Upper lobe of left lung (tissue), 4 donors: ENCODE data around the gene PLTP.

Experiments used
- POLR2AphosphoS5 ChIP-seq, 2 donors: sonication (generic); formaldehyde crosslinking; IDR thresholded peaks; one replicate each; pipeline ENCODE4 v1.5.1; 2017; ENCODE audit warnings: antibody characterized with exemption in 2 of 2
- TF ChIP-seq, protein P1 (sequence below), 6 experiments: fragments of 450-650 bp in 4 of 6; fragments of 200-600 bp in 2 of 6; sonication (generic) in 2 of 6; IDR thresholded peaks; one replicate each; pipeline ENCODE4 v1.5.1; 2016 to 2019; ENCODE audit warnings: antibody characterized with exemption in 6 of 6

DNA sequence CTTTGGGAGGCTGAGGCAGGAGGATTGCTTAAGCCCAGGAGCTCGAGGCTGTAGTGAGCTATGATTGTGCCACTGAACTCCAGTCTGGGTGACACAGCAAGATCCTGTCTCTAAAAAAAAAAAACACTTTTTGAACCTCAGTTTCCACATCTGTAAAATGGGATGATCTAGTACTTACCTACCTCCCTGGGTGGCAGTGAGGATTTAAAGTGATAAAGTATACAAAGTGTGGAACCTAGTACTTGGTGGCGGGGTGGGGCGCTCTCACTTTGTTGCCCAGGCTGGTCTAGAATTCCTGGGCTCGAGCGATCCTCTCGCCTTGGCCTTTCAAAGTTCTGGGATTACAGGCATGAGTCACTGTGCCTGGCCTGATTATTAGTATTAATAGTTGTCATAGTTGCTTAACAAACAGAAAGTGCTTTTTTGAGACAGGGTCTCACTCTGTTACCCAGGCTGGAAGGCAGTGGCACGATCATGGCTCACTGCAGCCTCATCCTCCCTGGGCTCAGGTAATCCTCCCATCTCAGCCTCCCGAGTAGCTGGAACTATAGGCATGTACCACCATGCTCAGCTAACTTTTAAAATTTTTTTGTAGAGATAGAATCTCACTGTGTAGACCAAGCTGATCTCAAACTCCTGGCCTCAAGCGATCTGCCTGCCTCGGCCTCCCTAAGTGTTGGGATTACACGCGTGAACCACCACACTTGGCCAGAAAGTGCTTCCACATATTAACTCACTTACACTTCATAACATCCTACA lies 7.0 kb upstream of the PLTP start:
- TF ChIP-seq, protein P1, sequence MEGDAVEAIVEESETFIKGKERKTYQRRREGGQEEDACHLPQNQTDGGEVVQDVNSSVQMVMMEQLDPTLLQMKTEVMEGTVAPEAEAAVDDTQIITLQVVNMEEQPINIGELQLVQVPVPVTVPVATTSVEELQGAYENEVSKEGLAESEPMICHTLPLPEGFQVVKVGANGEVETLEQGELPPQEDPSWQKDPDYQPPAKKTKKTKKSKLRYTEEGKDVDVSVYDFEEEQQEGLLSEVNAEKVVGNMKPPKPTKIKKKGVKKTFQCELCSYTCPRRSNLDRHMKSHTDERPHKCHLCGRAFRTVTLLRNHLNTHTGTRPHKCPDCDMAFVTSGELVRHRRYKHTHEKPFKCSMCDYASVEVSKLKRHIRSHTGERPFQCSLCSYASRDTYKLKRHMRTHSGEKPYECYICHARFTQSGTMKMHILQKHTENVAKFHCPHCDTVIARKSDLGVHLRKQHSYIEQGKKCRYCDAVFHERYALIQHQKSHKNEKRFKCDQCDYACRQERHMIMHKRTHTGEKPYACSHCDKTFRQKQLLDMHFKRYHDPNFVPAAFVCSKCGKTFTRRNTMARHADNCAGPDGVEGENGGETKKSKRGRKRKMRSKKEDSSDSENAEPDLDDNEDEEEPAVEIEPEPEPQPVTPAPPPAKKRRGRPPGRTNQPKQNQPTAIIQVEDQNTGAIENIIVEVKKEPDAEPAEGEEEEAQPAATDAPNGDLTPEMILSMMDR (IDR thresholded peaks at IDR 0.05) = no peak
- TF ChIP-seq POLR2AphosphoS5 (IDR thresholded peaks at IDR 0.05) = no peak
